Measurements from ENCODE around the gene MAP4K3.

MAP4K3 gene

GRCh38 chr2:39368846-39369245 is 68.2 kb downstream of the MAP4K3 start:
- Histone ChIP-seq H3K4me1 (ENCODE audit: control insufficient read depth, insufficient read depth, low read length) (peaks cover 5% of the 10 kb centered on the region; the same call in 1 of the 2 replicates), H3K36me3 (ENCODE audit: control insufficient read depth in 2 of 2, insufficient read depth in 1 of 2, low read length in 2 of 2) (no peaks in the 10 kb centered on the region), H3K4me3 (ENCODE audit: low read depth, low read length) (no peak overlapping the region), H3K27ac (ENCODE audit: extremely low read depth, low read depth, low read length) (no peak overlapping the region), H3K9me3 (ENCODE audit: control insufficient read depth, insufficient read depth, low read depth, low read length) (no peaks in the 10 kb centered on the region)
- CTCF ChIA-PET, result interaction anchor here (0.7 to 2.0 kb wide), 4 partner anchors 11 to 359 kb away, joined by 3 to 7 read pairs (median 4); no protein-coding TSS in a partner anchor
- no peak for TF ChIP-seq ZNF416 (tag by site-specific recombination; IDR thresholded peaks at IDR 0.05)
- no peak for TF ChIP-seq ZBTB7A (tag by site-specific recombination; IDR thresholded peaks at IDR 0.05; ENCODE audit: low read depth)
- no peak for TF ChIP-seq GLI2 (tag by site-specific recombination; IDR thresholded peaks at IDR 0.05; ENCODE audit: borderline replicate concordance, low read depth)
- no peak for TF ChIP-seq ZNF335 (tag by site-specific recombination; conservative IDR thresholded peaks at IDR 0.05)
- no peak for TF ChIP-seq ZNF654 (tag by site-specific recombination; IDR thresholded peaks at IDR 0.05; ENCODE audit: low read depth)
- TF ChIP-seq ZBTB17 (tag by site-specific recombination; IDR thresholded peaks at IDR 0.05), result no peak
- no peak for TF ChIP-seq ZNF623 (tag by site-specific recombination; IDR thresholded peaks at IDR 0.05)
- POLR2A ChIA-PET, result no interaction called here

- Histone ChIP-seq H3K27ac (ENCODE audit: extremely low read depth, low read depth, low read length) (no peak overlapping the region), H3K36me3 (ENCODE audit: control insufficient read depth in 2 of 2, insufficient read depth in 1 of 2, low read length in 2 of 2) (no peaks in the 10 kb centered on the region), H3K4me1 (ENCODE audit: control insufficient read depth, insufficient read depth, low read length) (peaks cover 5% of the 10 kb centered on the region; the same call in 1 of the 2 replicates), H3K9me3 (ENCODE audit: control insufficient read depth, insufficient read depth, low read depth, low read length) (no peaks in the 10 kb centered on the region), H3K4me3 (ENCODE audit: low read depth, low read length) (no peak overlapping the region)
- ChIA-PET POLR2A (no interaction called here), CTCF (interaction anchor here (0.7 to 1.1 kb wide), 3 partner anchors 17 to 360 kb away, joined by 3 to 4 read pairs (median 4); no protein-coding TSS in a partner anchor)
- TF ChIP-seq MZF1 (tag by site-specific recombination; IDR thresholded peaks at IDR 0.05; ENCODE audit: borderline replicate concordance) (no peak), ZNF629 (tag by site-specific recombination; IDR thresholded peaks at IDR 0.05) (no peak), ZSCAN18 (tag by site-specific recombination; IDR thresholded peaks at IDR 0.05) (no peak), INSM2 (tag by site-specific recombination; IDR thresholded peaks at IDR 0.05) (no peak), ZNF366 (tag by site-specific recombination; conservative IDR thresholded peaks at IDR 0.05) (no peak), ZNF776 (tag by site-specific recombination; IDR thresholded peaks at IDR 0.05; ENCODE audit: borderline replicate concordance) (no peak), ZNF654 (tag by site-specific recombination; IDR thresholded peaks at IDR 0.05; ENCODE audit: low read depth) (no peak), FEZF1 (tag by site-specific recombination; IDR thresholded peaks at IDR 0.05) (no peak), ZNF791 (tag by site-specific recombination; IDR thresholded peaks at IDR 0.05) (no peak), ZNF274 (IDR thresholded peaks at IDR 0.05; ENCODE audit: low read length) (no peak), ZNF274 (tag by site-specific recombination; IDR thresholded peaks at IDR 0.05; ENCODE audit: borderline replicate concordance) (no peak), BCL11A (tag by site-specific recombination; IDR thresholded peaks at IDR 0.05; ENCODE audit: low read depth) (no peak), ZBTB8A (tag by site-specific recombination; IDR thresholded peaks at IDR 0.05) (no peak), ZNF626 (tag by site-specific recombination; IDR thresholded peaks at IDR 0.05) (no peak), ZFHX2 (tag by site-specific recombination; conservative IDR thresholded peaks at IDR 0.05) (no peak), ZNF112 (tag by site-specific recombination; IDR thresholded peaks at IDR 0.05) (no peak), ZNF555 (tag by site-specific recombination; conservative IDR thresholded peaks at IDR 0.05) (no peak)
Measured at GRCh38 chr2:39368376-39368775, 68.7 kb downstream of the MAP4K3 start.
